ENCODE data around the gene CCNB1IP1. TPM values are rescaled to one million over a fixed set of nuclear protein-coding genes. Genes with fewer than 3 reads are reported as not detected.
"Not testable (repeated sequence)": the region's sequence is repeated elsewhere in the genome, so short reads cannot be mapped to it uniquely, and the experiment has no call there.

Gene CCNB1IP1
- total RNA-seq, 1 experiment from 2014 or later, result 60.6 TPM

GRCh38 chr14:20333494-20333841 is 389 bp upstream of the CCNB1IP1 start:
- DNase-seq (ENCODE audit: low read depth), result no peak

GRCh38 chr14:20332431-20332787 is 670 bp downstream of the CCNB1IP1 start:
- DNase-seq (ENCODE audit: low read depth), result no peak

GRCh38 chr14:20331053-20331613 is 1.9 kb downstream of the CCNB1IP1 start:
- DNase-seq (ENCODE audit: low read depth), result no peak

GRCh38 chr14:20329355-20329754 is 3.7 kb downstream of the CCNB1IP1 start:
- DNase-seq (ENCODE audit: low read depth), result no peak

GRCh38 chr14:20328705-20329104 is 4.4 kb downstream of the CCNB1IP1 start:
- DNase-seq (ENCODE audit: low read depth), result no peak

GRCh38 chr14:20327005-20327869 is 5.8 kb downstream of the CCNB1IP1 start:
- peak; percentile 61 for DNase-seq (ENCODE audit: low read depth)

GRCh38 chr14:20317720-20318119 is 15.4 kb downstream of the CCNB1IP1 start:
- DNase-seq (ENCODE audit: low read depth), result no peak

- DNase-seq (ENCODE audit: low read depth), result no peak
Measured at GRCh38 chr14:20314026-20314425, 19.1 kb downstream of the CCNB1IP1 start.

- DNase-seq (ENCODE audit: low read depth), result no peak
Measured at GRCh38 chr14:20306079-20306423, 27.0 kb downstream of the CCNB1IP1 start.

- DNase-seq (ENCODE audit: low read depth), result peak; percentile 81
Measured at GRCh38 chr14:20305265-20306078, 27.6 kb downstream of the CCNB1IP1 start, which contains the start of gene TTC5. TTC5 (minus strand) TSS chr14:20305951; CDS start chr14:20305937, 14 bp downstream.

GRCh38 chr14:20302042-20302755 is 30.9 kb downstream of the CCNB1IP1 start:
- peak; percentile 42 for DNase-seq (ENCODE audit: low read depth)

GRCh38 chr14:20295067-20295466 is 38.0 kb downstream of the CCNB1IP1 start:
- DNase-seq (ENCODE audit: low read depth), result no peak

- no peak for DNase-seq (ENCODE audit: low read depth)
Measured at GRCh38 chr14:20294636-20295035, 38.4 kb downstream of the CCNB1IP1 start.

- DNase-seq (ENCODE audit: low read depth), result not testable (repeated sequence)
Measured at GRCh38 chr14:20281998-20282397, 51.1 kb downstream of the CCNB1IP1 start.

- not testable (repeated sequence) for DNase-seq (ENCODE audit: low read depth)
Measured at GRCh38 chr14:20280265-20280664, 52.8 kb downstream of the CCNB1IP1 start.

GRCh38 chr14:20278414-20278813 is 54.7 kb downstream of the CCNB1IP1 start:
- peak; percentile 73 for DNase-seq (ENCODE audit: low read depth)

- DNase-seq (ENCODE audit: low read depth), result no peak
Measured at GRCh38 chr14:20277409-20277808, 55.7 kb downstream of the CCNB1IP1 start.

GRCh38 chr14:20274062-20274461 is 59.0 kb downstream of the CCNB1IP1 start:
- DNase-seq (ENCODE audit: low read depth), result no peak

- peak; percentile 27 for DNase-seq (ENCODE audit: low read depth)
Measured at GRCh38 chr14:20264361-20264760, 68.7 kb downstream of the CCNB1IP1 start.

GRCh38 chr14:20262642-20263128 is 70.4 kb downstream of the CCNB1IP1 start:
- peak; percentile 91 for DNase-seq (ENCODE audit: low read depth)
